ENCODE measurements around the gene LGALS9. TPM values are rescaled to one million over a fixed set of nuclear protein-coding genes. Genes with fewer than 3 reads are reported as not detected.
"Not testable (repeated sequence)": the region's sequence is repeated elsewhere in the genome, so short reads cannot be mapped to it uniquely, and the experiment has no call there.

LGALS9 gene
- total RNA-seq, 2 experiments from 2014 or later = 38.3 to 39.8 TPM

- H3K4me1 Mint-ChIP-seq (ENCODE audit: low read depth) = no peaks in the 10 kb centered on the region
- no peak for TF ChIP-seq CTCF (IDR thresholded peaks at IDR 0.05)
- Histone ChIP-seq H3K9me3 (ENCODE audit: control insufficient read depth in 1 of 2, insufficient read depth in 1 of 2, low read length in 2 of 2) (no peaks in the 10 kb centered on the region), H3K4me3 (ENCODE audit: low read length) (no peak overlapping the region), H3K36me3 (ENCODE audit: insufficient read depth, low read length) (peaks cover 13% of the 10 kb centered on the region), H3K4me1 (ENCODE audit: insufficient read depth, low read length) (no peaks in the 10 kb centered on the region), H3K27ac (ENCODE audit: low read depth in 1 of 2, low read length in 2 of 2) (no peak overlapping the region), H3K27me3 (ENCODE audit: control insufficient read depth in 1 of 2, insufficient read depth in 2 of 2, low read length in 2 of 2) (no peaks in the 10 kb centered on the region)
- CTCF ChIA-PET = no interaction called here
- DNase-seq (no peak), ATAC-seq (ENCODE audit: poor library complexity) (no peak)
- peaks cover 31% of the 10 kb centered on the region for H3K36me3 Mint-ChIP-seq (ENCODE audit: low read depth)
- H3K27ac Mint-ChIP-seq = no peak overlapping the region
- no peak overlapping the region for H3K4me3 Mint-ChIP-seq
- intact Hi-C loops (cut with DNase I, micrococcal nuclease) = no loop called here
- H3K27me3 Mint-ChIP-seq = no peaks in the 10 kb centered on the region
- H3K9me3 Mint-ChIP-seq = no peaks in the 10 kb centered on the region
- POLR2A ChIA-PET = no interaction called here
These were observed 15.2 kb downstream of the LGALS9 start for GRCh38 chr17:27646232-27646631.

GRCh38 chr17:27647765-27648164, 16.8 kb downstream of the LGALS9 start:
- H3K9me3 ChIP-seq (ENCODE audit: control insufficient read depth in 1 of 2, insufficient read depth in 1 of 2, low read length in 2 of 2) = no peaks in the 10 kb centered on the region
- no peaks in the 10 kb centered on the region for H3K27me3 Mint-ChIP-seq
- no peak overlapping the region for H3K27ac Mint-ChIP-seq
- no peak for DNase-seq
- TF ChIP-seq CTCF (IDR thresholded peaks at IDR 0.05) = no peak
- H3K4me1 ChIP-seq (ENCODE audit: insufficient read depth, low read length) = no peaks in the 10 kb centered on the region
- H3K36me3 Mint-ChIP-seq (ENCODE audit: low read depth) = peaks cover 23% of the 10 kb centered on the region
- no peak for ATAC-seq (ENCODE audit: poor library complexity)
- H3K4me3 ChIP-seq (ENCODE audit: low read length) = no peak overlapping the region
- POLR2A ChIA-PET = no interaction called here
- peaks cover 13% of the 10 kb centered on the region for H3K36me3 ChIP-seq (ENCODE audit: insufficient read depth, low read length)
- intact Hi-C loops (cut with DNase I, micrococcal nuclease) = no loop called here
- H3K4me3 Mint-ChIP-seq = no peak overlapping the region
- peaks cover 4% of the 10 kb centered on the region for H3K4me1 Mint-ChIP-seq (ENCODE audit: low read depth)
- CTCF ChIA-PET = no interaction called here
- no peaks in the 10 kb centered on the region for H3K9me3 Mint-ChIP-seq
- H3K27me3 ChIP-seq (ENCODE audit: control insufficient read depth in 1 of 2, insufficient read depth in 2 of 2, low read length in 2 of 2) = no peaks in the 10 kb centered on the region
- no peak overlapping the region for H3K27ac ChIP-seq (ENCODE audit: low read depth in 1 of 2, low read length in 2 of 2)

- H3K4me3 Mint-ChIP-seq; ATAC-seq (ENCODE audit: poor library complexity); H3K27ac Mint-ChIP-seq; CTCF ChIA-PET; H3K9me3 ChIP-seq (ENCODE audit: control insufficient read depth in 1 of 2, insufficient read depth in 1 of 2, low read length in 2 of 2); H3K4me1 Mint-ChIP-seq (ENCODE audit: low read depth); H3K27me3 Mint-ChIP-seq; H3K27me3 ChIP-seq (ENCODE audit: control insufficient read depth in 1 of 2, insufficient read depth in 2 of 2, low read length in 2 of 2); intact Hi-C loops (cut with DNase I, micrococcal nuclease); DNase-seq; H3K4me3 ChIP-seq (ENCODE audit: low read length); H3K27ac ChIP-seq (ENCODE audit: low read depth in 1 of 2, low read length in 2 of 2); POLR2A ChIA-PET; H3K9me3 Mint-ChIP-seq; H3K4me1 ChIP-seq (ENCODE audit: insufficient read depth, low read length): not testable (repeated sequence)
- H3K36me3 Mint-ChIP-seq (ENCODE audit: low read depth) = peaks cover 14% of the 10 kb centered on the region
- peaks cover 13% of the 10 kb centered on the region for H3K36me3 ChIP-seq (ENCODE audit: insufficient read depth, low read length)
These were observed 18.2 kb downstream of the LGALS9 start for GRCh38 chr17:27649111-27649571.

- Histone ChIP-seq H3K4me1 (ENCODE audit: insufficient read depth, low read length) (peaks cover 8% of the 10 kb centered on the region), H3K27ac (ENCODE audit: low read depth in 1 of 2, low read length in 2 of 2) (no peak overlapping the region), H3K36me3 (ENCODE audit: insufficient read depth, low read length) (peaks cover 13% of the 10 kb centered on the region), H3K4me3 (ENCODE audit: low read length) (no peak overlapping the region), H3K9me3 (ENCODE audit: control insufficient read depth in 1 of 2, insufficient read depth in 1 of 2, low read length in 2 of 2) (no peaks in the 10 kb centered on the region), H3K27me3 (ENCODE audit: control insufficient read depth in 1 of 2, insufficient read depth in 2 of 2, low read length in 2 of 2) (no peaks in the 10 kb centered on the region)
- Mint-ChIP-seq H3K4me3 (no peak overlapping the region), H3K4me1 (ENCODE audit: low read depth) (peaks cover 9% of the 10 kb centered on the region), H3K27ac (no peak overlapping the region), H3K9me3 (no peaks in the 10 kb centered on the region), H3K27me3 (peaks cover 5% of the 10 kb centered on the region), H3K36me3 (ENCODE audit: low read depth) (peaks cover 11% of the 10 kb centered on the region)
- ATAC-seq (ENCODE audit: poor library complexity) (no peak), DNase-seq (no peak)
- intact Hi-C loops (cut with DNase I, micrococcal nuclease) = loop anchor here (5.0 to 10.0 kb wide), 4 partner anchors 105 to 413 kb away; no protein-coding TSS in a partner anchor
- POLR2A ChIA-PET = no interaction called here
- CTCF ChIA-PET = no interaction called here
- no peak for TF ChIP-seq CTCF (IDR thresholded peaks at IDR 0.05)
These were observed 18.9 kb downstream of the LGALS9 start for GRCh38 chr17:27649929-27650328.

Measured in CD4-positive, alpha-beta T cell (primary cell).